Pancreas (tissue), 10 donors: ENCODE measurements around the gene WRAP73. TPM values are rescaled to one million over a fixed set of nuclear protein-coding genes. Genes with fewer than 3 reads are reported as not detected.

Experiments
- ATAC-seq, 4 donors: fragments of 200-7000 bp; cut with Tn5 transposase; one replicate each; pipeline versions ENCODE4 v1.8.0 to v1.9.1; 2020; ENCODE audit warnings: mild to moderate bottlenecking in 4 of 4, moderate library complexity in 4 of 4
- DNase-seq, 6 donors: peaks; one replicate each; pipeline ENCODE4 v3.0.0-alpha.2; 2020
- FAIRE-seq: peaks from 2 replicates; lab custom pipeline; 2012; peaks lifted over from hg19 to GRCh38; lab: Jason Lieb, UNC
- H3K27ac ChIP-seq, 4 donors: fragments of 200-600 bp; sonication (generic); 1 replicate in 3 of 4; 2 replicates in 1 of 4; pipeline versions ENCODE4 v1.5.0 to v1.8.0; 2020
- H3K27me3 ChIP-seq, 4 donors: fragments of 200-600 bp; one replicate each; pipeline ENCODE4 v1.8.0; 2021
- H3K36me3 ChIP-seq, 3 donors: fragments of 200-600 bp; sonication (generic) in 1 of 3; one replicate each; pipeline versions ENCODE4 v1.5.0 to v1.8.0; 2020 to 2021
- H3K4me1 ChIP-seq, 3 donors: fragments of 200-600 bp; one replicate each; pipeline ENCODE4 v1.8.0; 2021
- H3K4me3 ChIP-seq, 4 donors: fragments of 200-600 bp; sonication (generic) in 2 of 4; one replicate each; pipeline versions ENCODE4 v1.5.0 to v1.8.0; 2020 to 2021
- H3K9me3 ChIP-seq, 4 donors: fragments of 200-600 bp; one replicate each; pipeline ENCODE4 v1.8.0; 2021
- WGBS, 2 donors: extraction: QIAGEN DNeasy Blood & Tissue Kit; methylation state at CpG; one replicate each; pipeline ENCODE4 v1.1.7; 2013; 5-methylcytosine and 5-hydroxymethylcytosine counted together
- intact Hi-C, 3 donors: fragments of 100-400 bp; cut with DNase I; formaldehyde crosslinking; loops; one replicate each; pipeline versions ENCODE4 v1.11.1 to v1.14.2; 2022
- polyA plus RNA-seq, 2 donors: library from polyadenylated mRNA; stranded (reverse); fragments of 200-250 nt; gene quantifications; one replicate each; pipeline ENCODE4 v1.2.3, GENCODE V29; 2013
- total RNA-seq, 6 donors: library from RNA; stranded (reverse); fragmentation: NEBNext Ultra II Directional in 4 of 6; extraction: Animal tissue kit (Norgen Biotek cat#: 25700) in 4 of 6; gene quantifications; one replicate each; pipeline versions ENCODE4 v1.2.1 to v1.2.4, GENCODE V29; 2021 to 2023
- TF ChIP-seq, protein P1 (sequence below), 4 donors: fragments of 200-600 bp; sonication (generic) in 3 of 4; IDR thresholded peaks; one replicate each; pipeline versions ENCODE4 v1.5.0 to v1.8.0; 2021; ENCODE audit warnings: antibody characterized with exemption in 4 of 4
- donor health status: healthy with polysubstance abuse.
- donor health status: DM: no; HTN: no; CAD: no; lungs with moderate emphysema.
- donor health status: DM: no; HTN: no; CAD: no.
- donor health status: control.
- donor health status: control.
- donor health status: Bipolar disorder and iron deficiency.
- donor health status: DM: yes; HTN: yes; CAD: no.
- donor health status: DM: no; HTN: no; CAD: no.
- donor health status: DM: no; HTN: no; CAD: no.
- donor health status: DM: yes; HTN: yes; CAD: no.

The WRAP73 gene
- total and polyA plus RNA-seq, 8 donors: 6.7 to 26.2 (median 10.3) TPM

DNA sequence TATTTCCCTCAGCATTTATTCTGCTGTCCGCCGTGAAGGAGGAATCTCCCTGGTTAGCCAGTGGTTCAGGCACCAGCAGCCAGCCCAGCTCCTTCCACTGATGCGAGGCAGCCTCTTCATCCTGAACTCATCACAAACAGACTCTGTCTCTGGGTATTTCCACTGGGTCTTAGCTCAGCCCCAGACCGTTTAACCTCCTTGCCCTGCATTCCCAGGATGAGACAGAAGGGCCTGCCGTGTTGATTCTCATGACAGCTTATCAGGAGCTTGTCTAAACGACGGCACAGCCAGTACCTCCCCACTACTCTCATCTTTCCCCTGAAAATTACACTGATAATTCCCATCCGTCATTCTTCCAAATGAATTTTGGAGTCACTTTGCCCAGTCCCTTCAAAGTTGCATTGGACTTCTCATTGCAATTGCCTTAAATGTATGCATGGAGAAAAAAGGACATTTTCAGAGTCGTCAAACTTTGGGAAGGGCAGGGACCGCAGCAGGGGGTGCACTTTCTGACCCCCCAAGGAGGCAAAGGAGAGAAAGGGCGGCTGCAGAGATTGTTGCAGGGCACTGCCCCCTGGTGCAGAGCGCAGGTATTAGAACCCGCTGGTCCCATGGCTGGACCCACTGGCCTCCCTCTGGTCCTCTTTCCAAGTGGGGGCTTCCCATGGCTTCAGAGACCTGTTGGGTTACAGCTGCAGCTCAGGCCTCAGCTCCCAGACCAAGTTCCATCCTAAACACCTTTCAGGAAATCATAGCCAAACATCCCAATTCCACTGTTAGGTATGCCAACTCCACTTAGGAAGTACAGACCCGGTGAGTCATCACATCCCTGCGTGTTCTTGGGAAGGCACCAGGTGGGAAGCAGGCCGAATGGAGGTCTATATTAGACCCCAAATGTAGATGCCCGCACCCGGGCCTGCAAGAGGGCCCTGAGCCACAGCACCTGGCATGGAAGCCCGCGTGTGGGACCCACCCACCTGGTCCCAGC, 34.9 kb downstream of the WRAP73 start:
- FAIRE-seq: no peak
- 43 to 44% methylated on average over 20 of the region's 20 CpGs for WGBS, 2 donors
- peaks cover 6 to 10% (median 6%) of the 10 kb centered on the region in 3 donors for H3K4me1 ChIP-seq

DNA sequence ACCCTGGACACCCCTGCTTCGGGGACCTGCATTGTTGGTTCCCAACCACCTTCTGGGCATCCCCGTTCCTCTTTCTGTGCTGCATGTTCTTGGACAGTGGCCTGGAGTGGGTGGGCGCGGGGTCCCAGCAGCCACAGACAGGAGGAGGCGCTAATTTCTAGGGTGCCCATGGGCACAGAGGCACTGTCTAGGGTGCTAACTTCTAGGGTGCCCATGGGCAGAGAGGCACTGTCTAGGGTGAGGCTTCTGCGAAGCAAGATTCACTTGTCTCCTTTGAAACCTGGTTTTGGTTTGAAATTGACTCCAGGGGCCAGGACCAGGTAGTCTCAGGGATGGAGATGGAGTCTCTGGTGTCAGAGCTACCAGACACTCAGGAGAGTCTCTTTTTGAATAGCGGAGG, 37.8 kb downstream of the WRAP73 start:
- H3K27ac ChIP-seq: no peak overlapping the region
- peaks cover 6 to 10% (median 6%) of the 10 kb centered on the region in 3 donors for H3K4me1 ChIP-seq
- no peak for DNase-seq
- H3K27me3 ChIP-seq: peaks cover 0 to 8% (median 0%) of the 10 kb centered on the region in 4 donors
- no peak for ATAC-seq
- WGBS, 2 donors: 65 to 67% methylated on average over 7 of the region's 7 CpGs
- no peaks in the 10 kb centered on the region for H3K9me3 ChIP-seq
- no peaks in the 10 kb centered on the region for H3K36me3 ChIP-seq
- TF ChIP-seq, protein P1, sequence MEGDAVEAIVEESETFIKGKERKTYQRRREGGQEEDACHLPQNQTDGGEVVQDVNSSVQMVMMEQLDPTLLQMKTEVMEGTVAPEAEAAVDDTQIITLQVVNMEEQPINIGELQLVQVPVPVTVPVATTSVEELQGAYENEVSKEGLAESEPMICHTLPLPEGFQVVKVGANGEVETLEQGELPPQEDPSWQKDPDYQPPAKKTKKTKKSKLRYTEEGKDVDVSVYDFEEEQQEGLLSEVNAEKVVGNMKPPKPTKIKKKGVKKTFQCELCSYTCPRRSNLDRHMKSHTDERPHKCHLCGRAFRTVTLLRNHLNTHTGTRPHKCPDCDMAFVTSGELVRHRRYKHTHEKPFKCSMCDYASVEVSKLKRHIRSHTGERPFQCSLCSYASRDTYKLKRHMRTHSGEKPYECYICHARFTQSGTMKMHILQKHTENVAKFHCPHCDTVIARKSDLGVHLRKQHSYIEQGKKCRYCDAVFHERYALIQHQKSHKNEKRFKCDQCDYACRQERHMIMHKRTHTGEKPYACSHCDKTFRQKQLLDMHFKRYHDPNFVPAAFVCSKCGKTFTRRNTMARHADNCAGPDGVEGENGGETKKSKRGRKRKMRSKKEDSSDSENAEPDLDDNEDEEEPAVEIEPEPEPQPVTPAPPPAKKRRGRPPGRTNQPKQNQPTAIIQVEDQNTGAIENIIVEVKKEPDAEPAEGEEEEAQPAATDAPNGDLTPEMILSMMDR (IDR thresholded peaks at IDR 0.05): no peak
- intact Hi-C loops: no loop called here
- no peak for FAIRE-seq
- no peak overlapping the region for H3K4me3 ChIP-seq

More for the DNA sequence above, 34.9 kb downstream of the WRAP73 start:
- no peaks in the 10 kb centered on the region for H3K36me3 ChIP-seq
- no peak overlapping the region for H3K4me3 ChIP-seq
- intact Hi-C loops: loop anchor here in 1 of 3 donors (2.0 kb wide), 1 partner anchor 124 kb away; no protein-coding TSS in a partner anchor
- TF ChIP-seq, protein P1 (IDR thresholded peaks at IDR 0.05): peak in 2 of 4 donors; percentile 17 to 28
- ATAC-seq: no peak
- no peaks in the 10 kb centered on the region for H3K9me3 ChIP-seq
- DNase-seq: peak in 1 of 6 donors; percentile 33
- no peak overlapping the region for H3K27ac ChIP-seq
- H3K27me3 ChIP-seq: no peaks in the 10 kb centered on the region

DNA sequence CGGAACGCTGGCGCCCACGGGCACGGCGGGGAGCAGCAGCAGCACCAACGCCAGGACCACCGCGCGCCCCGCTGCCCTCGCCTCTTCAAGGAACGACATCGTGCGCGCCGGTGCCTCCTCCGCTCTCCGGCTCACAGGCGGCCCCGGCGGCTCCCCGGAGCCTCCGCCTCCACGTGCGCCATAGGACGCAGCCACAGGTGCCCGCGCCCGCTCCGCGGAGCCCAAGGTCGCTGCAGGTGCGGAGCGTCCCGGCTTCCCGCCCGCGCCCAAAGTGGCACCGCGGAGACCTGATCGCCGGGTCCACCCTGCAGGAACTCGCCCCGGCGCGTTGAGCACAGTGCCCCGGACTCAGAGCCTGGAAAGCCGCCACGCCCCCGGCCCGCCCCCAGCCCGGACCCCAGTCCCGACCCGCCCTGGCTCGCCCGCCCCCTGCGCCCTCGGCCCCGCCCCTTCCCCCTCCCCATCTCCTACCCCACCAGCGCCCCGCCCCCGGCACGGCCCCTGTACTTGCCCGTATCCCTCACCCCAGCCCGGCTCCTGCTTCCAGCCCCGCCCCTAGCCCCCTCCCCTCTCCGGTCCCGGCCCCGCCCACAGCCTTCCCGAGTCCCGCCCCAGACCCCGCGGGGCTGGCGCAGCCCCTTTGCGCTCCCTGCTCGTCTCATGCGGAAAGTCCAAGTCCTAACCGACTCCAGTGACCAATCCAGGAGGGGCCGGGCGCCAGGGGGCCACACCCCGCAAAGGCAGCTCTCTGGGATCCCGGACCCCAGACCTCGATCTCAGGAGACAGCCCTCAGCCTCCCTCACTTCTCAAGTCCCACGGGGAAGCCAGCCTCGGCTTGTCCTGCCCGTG, 38.5 kb downstream of the WRAP73 start, which contains the start of gene MEGF6:
MEGF6 (minus strand) TSS at position 339 of the 850 bp plus-strand sequence; CDS start at position 99, 240 bp downstream.
- intact Hi-C loops: no loop called here
- no peaks in the 10 kb centered on the region for H3K36me3 ChIP-seq
- DNase-seq: peak in 5 of 6 donors; percentile 43 to 85 (median 74)
- TF ChIP-seq, protein P1 (IDR thresholded peaks at IDR 0.05): no peak
- peak; percentile 79 to 92 (median 82) for ATAC-seq
- peaks cover 6 to 10% (median 6%) of the 10 kb centered on the region in 3 donors for H3K4me1 ChIP-seq
- WGBS, 2 donors: 1 to 2% methylated on average over 39 to 87 of the region's 87 CpGs
- peaks cover 0 to 8% (median 0%) of the 10 kb centered on the region in 4 donors for H3K27me3 ChIP-seq
- FAIRE-seq: no peak
- H3K27ac ChIP-seq: no peak within 1 kb of the TSS
- H3K4me3 ChIP-seq: peak within 1 kb of the TSS; percentile 18 to 46 (median 23)
- H3K9me3 ChIP-seq: no peaks in the 10 kb centered on the region

DNA sequence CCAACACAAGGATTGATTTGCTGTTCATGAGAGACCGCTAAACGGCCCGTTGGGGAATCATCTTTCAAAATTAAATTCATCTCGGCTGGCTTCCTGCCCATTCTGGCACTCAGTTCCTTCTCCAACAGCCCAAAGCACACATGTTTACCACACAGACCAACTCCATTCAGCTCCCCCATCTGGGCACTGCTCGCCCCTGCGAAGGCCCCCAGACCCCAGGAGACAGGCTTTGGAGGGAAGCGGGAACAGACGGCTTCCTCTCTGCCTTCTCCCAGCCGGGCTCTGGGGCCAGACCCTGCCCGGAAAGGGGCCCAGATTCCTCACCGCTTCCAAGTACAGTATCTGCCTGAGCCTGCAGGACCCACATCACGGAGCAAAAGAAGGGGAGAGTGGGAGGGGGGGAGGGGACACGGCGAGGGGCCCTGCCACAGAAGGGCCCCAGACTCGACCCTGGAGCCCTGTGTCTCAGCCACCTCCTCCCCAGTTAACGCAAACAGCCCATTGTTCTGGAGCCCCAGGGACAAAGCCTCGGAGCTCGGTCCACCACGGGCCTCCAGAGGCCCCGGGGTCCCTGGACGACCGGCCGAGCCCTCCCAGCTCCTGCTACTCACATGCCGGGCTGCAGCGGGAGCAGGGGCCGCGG, 39.3 kb downstream of the WRAP73 start:
- ATAC-seq (peak in 1 of 4 donors; percentile 9), DNase-seq (peak in 1 of 6 donors; percentile 48), FAIRE-seq (no peak)
- Histone ChIP-seq H3K27ac (no peak overlapping the region), H3K9me3 (no peaks in the 10 kb centered on the region), H3K4me1 (peaks cover 6 to 10% (median 6%) of the 10 kb centered on the region in 3 donors), H3K36me3 (no peaks in the 10 kb centered on the region), H3K27me3 (peaks cover 0 to 8% (median 0%) of the 10 kb centered on the region in 4 donors), H3K4me3 (peak overlapping the region in 3 of 4 donors; percentile 20 to 46 (median 26))
- 3 to 4% methylated on average over 27 of the region's 27 CpGs for WGBS, 2 donors
- TF ChIP-seq, protein P1 (IDR thresholded peaks at IDR 0.05): no peak
- intact Hi-C loops: no loop called here
